H1 (cell line): ENCODE measurements around the gene PLCB3.

Experiments
- ASH2L ChIP-seq: fragments of 200-600, 300-600 bp; sonication (generic); IDR thresholded peaks from one replicate; pipeline ENCODE4 v1.7.1; 2017; ENCODE audit warnings: low read length
- CBX8 ChIP-seq: fragments of 300-800, 300-1000 bp; sonication (generic); IDR thresholded peaks from 2 replicates; pipeline ENCODE4 v1.7.1; 2016; ENCODE audit warnings: low read depth, low read length, borderline replicate concordance
- CHD1 ChIP-seq: IDR thresholded peaks from 2 replicates; pipeline ENCODE4 v1.6.1; 2012; ENCODE audit warnings: low read depth, low read length, improper control_type of control experiment
- EP300 ChIP-seq, 2 experiments: IDR thresholded peaks; 1 replicate in 1 of 2; 2 replicates in 1 of 2; pipeline ENCODE4 v1.6.1; 2011 to 2012; ENCODE audit warnings: low read depth in 2 of 2, low read length in 2 of 2, mild to moderate bottlenecking in 2 of 2, borderline replicate concordance in 1 of 2, inconsistent platforms in 1 of 2, moderate library complexity in 1 of 2
- EZH2 ChIP-seq: fragments of 200-600 bp; sonication (generic); IDR thresholded peaks from 2 replicates; pipeline ENCODE4 v1.7.1; 2012; ENCODE audit warnings: low read depth, mild to moderate bottlenecking, moderate library complexity, low read length, inconsistent platforms; ENCODE audit not compliant: severe bottlenecking
- POLR2A ChIP-seq, 2 experiments: IDR thresholded peaks; 1 replicate in 1 of 2; 2 replicates in 1 of 2; pipeline ENCODE4 v1.6.1; 2011; ENCODE audit warnings: low read depth in 2 of 2, low read length in 2 of 2, mild to moderate bottlenecking in 2 of 2; ENCODE audit errors: control extremely low read depth in 1 of 2
- RFX5 ChIP-seq: IDR thresholded peaks from 2 replicates; pipeline ENCODE4 v1.6.1; 2011; ENCODE audit warnings: low read depth, low read length, improper control_type of control experiment, borderline replicate concordance
- RXRA ChIP-seq: IDR thresholded peaks from 2 replicates; pipeline ENCODE4 v1.6.1; 2011; ENCODE audit warnings: low read depth, mild to moderate bottlenecking, low read length, moderate library complexity; ENCODE audit not compliant: insufficient read depth
- SIN3A ChIP-seq, 2 experiments: IDR thresholded peaks in 1 of 2; conservative IDR thresholded peaks in 1 of 2; 2 replicates each; pipeline ENCODE4 v1.6.1; 2011 to 2012; ENCODE audit warnings: low read length in 2 of 2, improper control_type of control experiment in 1 of 2, low read depth in 1 of 2, mild to moderate bottlenecking in 1 of 2
- SP1 ChIP-seq: IDR thresholded peaks from 2 replicates; pipeline ENCODE4 v1.6.1; 2011; ENCODE audit warnings: low read depth, low read length
- SP2 ChIP-seq: IDR thresholded peaks from 2 replicates; pipeline ENCODE4 v1.6.1; 2012; ENCODE audit warnings: mild to moderate bottlenecking, low read length, inconsistent platforms
- TEAD4 ChIP-seq: IDR thresholded peaks from 2 replicates; pipeline ENCODE4 v1.6.1; 2012; ENCODE audit warnings: low read depth, low read length, inconsistent platforms, mixed read lengths
- ZNF274 ChIP-seq: IDR thresholded peaks from 2 replicates; pipeline ENCODE4 v1.7.0; 2012; ENCODE audit warnings: low read length, borderline replicate concordance; ENCODE audit errors: extremely low read depth
- TF ChIP-seq, protein P1 (sequence below), 3 experiments: IDR thresholded peaks; 1 replicate in 2 of 3; 2 replicates in 1 of 3; pipeline versions ENCODE4 v1.5.1 to v1.6.1; 2011; ENCODE audit warnings: low read length in 3 of 3, mild to moderate bottlenecking in 3 of 3, inconsistent platforms in 2 of 3, low read depth in 1 of 3, moderate library complexity in 1 of 3; ENCODE audit not compliant: insufficient read depth in 1 of 3; ENCODE audit errors: control extremely low read depth in 1 of 3

DNA sequence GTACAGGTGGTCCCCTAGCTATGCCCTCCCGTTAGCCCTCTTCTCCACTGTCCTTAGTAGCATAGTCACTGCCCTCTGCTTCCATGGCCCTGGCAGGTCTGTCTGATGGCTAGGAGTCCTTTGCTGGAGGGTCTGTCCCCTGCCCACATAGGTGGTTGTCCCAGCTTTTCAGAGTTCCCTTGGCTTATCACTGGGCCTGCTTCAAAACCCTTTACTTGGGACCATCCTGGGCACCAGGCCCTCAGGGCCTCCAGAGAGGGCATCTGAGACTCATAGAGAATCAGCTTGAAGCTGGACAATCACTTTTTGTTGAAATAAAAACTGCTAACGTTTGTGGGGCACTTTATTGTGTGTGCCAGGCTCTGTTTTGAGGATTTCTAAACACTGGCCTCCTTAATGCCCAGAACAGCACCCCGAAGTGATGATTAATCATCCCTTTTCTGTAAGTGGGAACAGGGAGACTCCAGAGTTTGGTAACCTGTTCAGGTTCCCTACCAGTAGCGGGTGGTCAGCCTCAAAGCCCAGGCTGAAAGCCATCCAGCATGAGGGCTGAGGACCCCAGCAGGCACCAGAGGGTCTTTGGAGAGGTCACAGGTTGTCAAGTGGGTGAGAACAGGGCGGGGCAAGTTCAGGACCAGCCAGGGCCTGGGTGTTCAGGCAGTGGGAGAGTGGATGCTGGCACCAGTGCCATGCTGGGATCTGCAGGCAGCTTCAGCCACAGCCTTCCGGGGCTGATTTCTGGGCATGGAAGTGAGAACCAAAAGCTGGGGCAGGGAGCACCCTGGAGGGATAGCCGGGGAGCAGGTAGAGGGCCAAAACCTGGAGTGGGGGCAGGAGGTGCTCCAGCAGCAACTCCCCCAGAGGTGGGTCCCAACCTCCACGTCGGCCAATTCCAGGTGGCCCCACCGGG is 39.3 kb downstream of the PLCB3 start:
- no peak for TF ChIP-seq ASH2L
- TF ChIP-seq POLR2A (IDR thresholded peaks at IDR 0.05; ENCODE audit: control extremely low read depth in 1 of 2, low read depth in 2 of 2, low read length in 2 of 2) = no peak
- no peak for TF ChIP-seq RXRA
- TF ChIP-seq, protein P1, sequence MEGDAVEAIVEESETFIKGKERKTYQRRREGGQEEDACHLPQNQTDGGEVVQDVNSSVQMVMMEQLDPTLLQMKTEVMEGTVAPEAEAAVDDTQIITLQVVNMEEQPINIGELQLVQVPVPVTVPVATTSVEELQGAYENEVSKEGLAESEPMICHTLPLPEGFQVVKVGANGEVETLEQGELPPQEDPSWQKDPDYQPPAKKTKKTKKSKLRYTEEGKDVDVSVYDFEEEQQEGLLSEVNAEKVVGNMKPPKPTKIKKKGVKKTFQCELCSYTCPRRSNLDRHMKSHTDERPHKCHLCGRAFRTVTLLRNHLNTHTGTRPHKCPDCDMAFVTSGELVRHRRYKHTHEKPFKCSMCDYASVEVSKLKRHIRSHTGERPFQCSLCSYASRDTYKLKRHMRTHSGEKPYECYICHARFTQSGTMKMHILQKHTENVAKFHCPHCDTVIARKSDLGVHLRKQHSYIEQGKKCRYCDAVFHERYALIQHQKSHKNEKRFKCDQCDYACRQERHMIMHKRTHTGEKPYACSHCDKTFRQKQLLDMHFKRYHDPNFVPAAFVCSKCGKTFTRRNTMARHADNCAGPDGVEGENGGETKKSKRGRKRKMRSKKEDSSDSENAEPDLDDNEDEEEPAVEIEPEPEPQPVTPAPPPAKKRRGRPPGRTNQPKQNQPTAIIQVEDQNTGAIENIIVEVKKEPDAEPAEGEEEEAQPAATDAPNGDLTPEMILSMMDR (IDR thresholded peaks at IDR 0.05; ENCODE audit: control extremely low read depth in 1 of 3, insufficient read depth in 1 of 3, low read depth in 1 of 3, low read length in 3 of 3) = no peak
- TF ChIP-seq TEAD4 = no peak
- no peak for TF ChIP-seq SP2
- no peak for TF ChIP-seq CHD1
- no peak for TF ChIP-seq RFX5
- TF ChIP-seq EZH2 = no peak
- TF ChIP-seq SP1 = no peak
- TF ChIP-seq CBX8 = no peak
- no peak for TF ChIP-seq SIN3A (conservative IDR thresholded peaks at IDR 0.05 in 1 of 2, IDR thresholded peaks at IDR 0.05 in 1 of 2; ENCODE audit: low read depth in 1 of 2, low read length in 2 of 2)
- no peak for TF ChIP-seq EP300 (IDR thresholded peaks at IDR 0.05; ENCODE audit: borderline replicate concordance in 1 of 2, low read depth in 2 of 2, low read length in 2 of 2)
- no peak for TF ChIP-seq ZNF274
